Kidney tubule cell (primary cell): ENCODE results near the gene DEDD2.

ENCODE experiments used
- DNase-seq: peaks from one replicate; pipeline ENCODE4 v3.0.0-alpha.2; 2018; ENCODE audit warnings: low spot score

Gene DEDD2

GRCh38 chr19:42248270-42249148 lies 31.0 kb upstream of the DEDD2 start:
- DNase-seq: no peak

DNA sequence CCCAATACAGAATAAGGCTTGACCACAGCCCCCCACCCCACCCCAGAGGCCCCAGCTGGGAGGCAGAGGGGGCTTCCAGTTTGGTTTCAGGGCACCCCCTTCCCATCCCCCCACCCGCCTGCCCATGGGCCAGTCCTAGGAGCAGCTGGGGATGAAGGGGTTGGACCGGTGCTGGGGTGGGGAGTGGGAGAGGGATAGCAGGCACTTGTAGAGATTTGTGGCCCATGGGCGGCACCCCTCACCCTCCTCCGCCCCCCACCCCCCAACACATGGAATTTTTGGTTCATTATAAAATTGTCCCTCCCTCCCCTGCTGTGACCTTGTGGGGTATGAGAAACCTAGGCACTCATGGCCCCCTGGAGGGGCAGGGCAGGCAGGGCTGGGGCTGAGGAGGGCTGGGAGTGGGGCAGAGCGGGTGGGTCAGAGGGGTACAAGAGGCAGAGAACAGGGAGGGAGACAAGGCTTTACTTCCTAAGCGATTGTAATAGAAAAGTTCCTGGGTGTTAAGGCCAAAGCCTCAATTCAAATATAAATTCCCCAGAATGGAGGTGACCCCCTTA lies 30.2 kb upstream of the DEDD2 start:
- no peak for DNase-seq

DNA sequence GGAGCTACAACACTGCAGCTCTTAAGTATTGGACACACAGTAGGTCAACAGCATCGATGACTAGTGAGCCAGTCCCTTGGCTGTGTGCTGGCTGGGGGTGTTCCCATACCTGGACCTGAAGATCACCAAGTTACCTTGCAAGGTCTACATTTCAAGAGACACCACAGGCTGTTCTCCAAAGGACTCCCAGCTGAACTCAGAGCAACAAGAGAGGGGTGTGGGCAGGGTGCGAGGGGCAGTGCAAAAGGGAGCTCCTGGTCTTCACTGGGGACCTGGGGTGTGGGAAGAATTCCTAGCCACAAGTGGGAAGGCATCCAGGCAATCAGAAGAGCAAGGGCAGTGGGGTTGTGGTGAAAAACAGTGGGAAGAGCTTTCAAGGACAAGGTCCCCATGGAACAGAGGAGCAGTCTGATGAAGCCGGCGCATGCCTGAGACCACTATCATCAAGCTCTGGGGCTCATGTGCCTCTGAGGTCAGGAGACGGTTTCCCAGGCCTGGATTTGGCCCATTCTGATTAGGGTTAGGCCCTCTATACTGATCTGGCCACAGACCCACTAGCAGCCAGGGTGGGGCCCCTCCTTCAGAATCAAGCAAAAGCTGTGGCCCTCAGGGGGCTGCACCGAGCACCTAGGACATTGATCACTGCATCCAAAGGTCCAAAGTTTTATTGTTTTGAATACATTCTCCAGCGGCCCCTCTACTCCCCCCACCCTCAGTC lies 29.6 kb upstream of the DEDD2 start:
- DNase-seq: no peak

DNA sequence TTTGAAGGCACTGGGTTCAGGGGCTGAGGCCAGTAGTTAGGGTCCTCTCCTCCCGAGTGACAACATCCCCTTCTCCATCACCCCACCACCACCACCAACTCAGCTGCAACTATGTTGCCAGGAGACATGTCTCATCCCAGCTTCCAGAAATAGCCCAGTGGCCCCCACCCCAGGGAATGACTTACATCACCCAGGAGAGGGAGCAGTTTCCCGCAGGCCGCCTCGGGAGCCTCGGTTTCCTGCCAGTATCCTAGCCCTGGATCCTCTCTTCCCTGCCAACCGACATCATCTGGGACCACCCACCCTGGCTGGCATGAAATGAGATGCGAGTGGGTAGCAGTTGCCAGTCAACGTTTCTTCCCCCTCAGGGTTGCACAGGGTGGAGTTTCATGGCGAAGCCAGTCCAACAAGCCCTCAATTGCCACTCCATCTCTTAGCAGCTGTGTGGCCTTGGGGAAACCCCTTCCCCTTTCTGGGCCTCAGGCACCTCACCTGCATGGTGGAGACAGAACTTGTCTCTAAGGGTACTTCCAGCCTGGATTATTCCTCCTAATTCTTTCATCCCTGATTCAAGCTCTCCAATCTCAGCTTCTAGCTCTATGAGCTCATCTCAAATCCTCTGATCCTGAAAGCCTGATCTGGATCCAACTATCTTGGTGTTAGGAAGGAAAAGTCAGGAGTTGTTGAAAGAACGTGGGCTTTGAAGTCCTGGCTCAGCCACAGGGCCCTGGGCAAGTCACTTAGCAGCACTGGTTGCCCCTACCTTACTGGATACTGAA lies 28.9 kb upstream of the DEDD2 start:
- DNase-seq: peak; percentile 72

- no peak for DNase-seq
These were observed 27.8 kb upstream of the DEDD2 start for GRCh38 chr19:42245231-42245630.

GRCh38 chr19:42244347-42245220 lies 27.1 kb upstream of the DEDD2 start:
- DNase-seq: peak; percentile 94

GRCh38 chr19:42242512-42243409 lies 25.3 kb upstream of the DEDD2 start, which contains the start of gene GSK3A:
Gene GSK3A (minus strand): TSS chr19:42242602. CDS start chr19:42242465, 137 bp downstream.
- DNase-seq: peak; percentile 99

GRCh38 chr19:42242069-42242511 lies 24.6 kb upstream of the DEDD2 start:
- DNase-seq: peak; percentile 6

DNA sequence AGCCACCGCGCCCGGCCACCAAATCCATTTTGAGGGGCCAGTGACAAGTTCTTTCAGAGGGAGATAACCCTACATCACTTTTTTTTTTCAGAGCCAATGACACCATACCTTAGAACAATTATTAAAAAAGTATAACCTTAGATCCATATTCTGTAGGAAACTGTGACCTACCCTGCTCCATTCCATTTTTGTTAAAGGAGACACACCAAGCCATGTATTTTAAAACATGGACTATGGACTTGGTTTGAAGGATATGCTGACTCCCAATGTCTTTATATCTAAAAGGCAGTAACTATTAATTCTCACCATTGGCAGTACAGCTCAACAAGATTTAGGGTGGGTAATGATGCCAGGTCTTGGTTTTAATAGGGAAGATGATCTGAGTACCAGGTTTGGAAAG lies 23.8 kb upstream of the DEDD2 start:
- no peak for DNase-seq

DNA sequence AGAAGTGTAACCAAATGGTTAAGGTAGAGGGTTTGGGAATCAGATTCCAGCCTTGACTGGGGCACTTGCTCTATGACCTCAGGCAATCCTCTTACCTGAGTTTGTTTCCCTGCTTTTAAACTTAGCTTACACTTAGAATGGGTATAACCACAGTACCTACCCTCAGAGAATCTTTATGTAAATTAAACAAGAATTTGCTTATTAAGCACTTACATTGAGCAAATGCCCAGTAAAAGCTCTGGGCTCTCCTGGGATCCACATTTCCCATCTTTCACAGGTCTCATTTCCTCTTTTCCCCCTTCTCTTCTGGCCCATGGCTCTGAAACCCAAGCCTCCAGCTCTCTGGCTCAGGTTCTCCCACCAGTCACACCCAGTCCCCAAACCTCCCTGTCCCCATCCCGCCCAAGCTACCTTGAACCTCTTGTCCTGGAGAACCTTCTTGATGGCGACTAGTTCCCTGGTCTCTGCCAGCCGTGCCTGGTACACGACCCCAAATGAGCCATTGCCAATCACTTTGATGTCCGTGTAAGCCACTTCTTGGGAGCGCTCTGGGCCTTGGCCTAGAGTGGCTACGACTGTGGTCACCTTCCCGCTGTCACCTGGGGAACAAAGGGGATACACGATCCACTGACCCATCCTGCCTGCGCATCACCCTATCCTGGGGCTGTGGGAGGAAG lies 22.2 kb upstream of the DEDD2 start:
- no peak for DNase-seq

DNA sequence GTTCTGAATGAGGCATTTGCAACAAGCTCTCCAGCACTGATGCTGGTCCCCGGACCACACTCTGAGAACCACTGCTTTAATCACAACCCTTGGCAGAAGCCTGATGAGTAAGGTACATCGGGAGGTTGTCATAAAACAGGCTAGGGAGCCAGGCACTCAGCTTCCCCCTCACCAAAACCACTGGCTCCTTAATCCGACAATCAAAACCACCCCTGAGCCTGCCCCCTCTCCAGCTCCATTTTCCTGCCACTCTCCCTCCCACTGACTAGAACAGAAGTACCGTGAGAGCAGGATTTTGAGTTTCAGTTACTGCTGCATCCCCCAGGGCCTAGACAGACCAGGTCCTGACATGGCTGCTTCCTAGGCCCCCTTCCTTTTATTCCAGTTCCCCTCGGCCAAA lies 17.7 kb upstream of the DEDD2 start:
- no peak for DNase-seq

GRCh38 chr19:42234364-42234763 lies 16.9 kb upstream of the DEDD2 start:
- no peak for DNase-seq

- DNase-seq: no peak
These were observed 16.3 kb upstream of the DEDD2 start for GRCh38 chr19:42233678-42234292.

DNA sequence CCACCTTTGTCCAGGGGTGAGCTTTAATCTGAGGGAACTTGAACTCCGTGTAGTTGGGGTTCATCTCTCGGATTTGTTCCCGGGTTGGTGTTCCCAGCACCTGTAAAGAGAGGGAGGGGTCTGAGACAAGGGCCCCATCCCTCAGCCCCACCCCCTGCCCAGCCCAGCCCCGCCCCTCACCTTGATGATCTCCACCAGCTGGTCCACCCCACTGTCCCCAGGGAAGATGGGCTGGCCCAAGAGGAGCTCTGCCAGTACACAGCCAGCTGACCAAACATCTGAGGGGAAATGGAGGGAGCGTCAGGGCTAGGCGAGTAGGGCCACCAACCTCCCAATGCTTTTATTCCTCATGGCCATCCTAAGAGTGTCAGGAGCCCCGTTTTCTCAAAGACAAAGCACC lies 15.6 kb upstream of the DEDD2 start:
- DNase-seq: no peak

DNA sequence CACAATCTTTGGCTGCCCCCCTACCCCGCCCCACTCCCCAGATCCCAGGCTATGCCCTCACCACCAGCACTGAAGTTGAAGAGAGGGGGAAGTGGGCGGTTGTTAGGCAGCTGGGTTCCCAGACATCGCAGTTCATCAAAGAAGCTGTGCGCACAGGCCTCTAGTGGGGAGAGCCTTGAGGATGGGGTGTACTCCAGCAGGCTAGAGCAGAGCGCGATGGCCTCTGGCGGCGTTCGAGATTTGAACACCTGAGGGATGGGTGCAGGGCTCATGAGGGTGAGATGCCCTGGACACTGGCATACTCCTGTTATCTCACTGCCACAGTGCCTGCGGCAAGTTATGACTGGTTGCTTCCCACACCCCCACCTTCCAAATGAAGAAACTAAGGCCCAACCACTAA lies 15.0 kb upstream of the DEDD2 start:
- DNase-seq: no peak

- no peak for DNase-seq
These were observed 13.1 kb upstream of the DEDD2 start for GRCh38 chr19:42230571-42230970.

GRCh38 chr19:42229855-42230351 lies 12.4 kb upstream of the DEDD2 start:
- peak; percentile 7 for DNase-seq

DNA sequence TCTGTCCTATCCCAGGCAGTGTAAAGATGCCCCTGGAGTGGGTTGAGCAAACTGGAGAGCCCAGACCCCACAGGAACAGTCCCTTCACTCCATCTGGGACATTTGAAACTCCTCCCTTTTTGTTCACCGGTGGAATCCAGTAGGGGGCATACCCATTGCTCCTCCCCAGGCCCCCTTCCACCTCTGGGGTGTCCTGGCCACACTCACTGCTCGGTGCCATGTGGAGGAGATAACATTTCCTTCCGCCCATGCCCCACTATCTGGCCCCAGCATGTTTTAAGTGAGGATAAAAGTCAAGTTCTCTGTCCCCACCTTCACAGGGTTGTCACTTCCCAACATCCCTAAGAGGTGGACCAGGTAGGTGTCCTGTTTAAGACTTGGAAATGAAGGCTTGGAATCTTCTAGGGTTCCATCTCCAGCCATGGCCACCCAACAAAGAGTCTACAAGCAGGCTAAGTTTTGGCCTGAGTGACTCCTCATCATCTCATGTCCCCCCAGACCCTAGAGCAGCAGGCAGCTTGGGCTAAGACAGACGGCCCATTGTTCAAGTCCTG lies 11.9 kb upstream of the DEDD2 start:
- DNase-seq: no peak
